Coronary artery (tissue), 2 donors: ENCODE measurements around the gene ARSI.
A peak's percentile ranks its signal among the peaks of the same experiment; 100 is the strongest.

Experiments used
- DNase-seq: peaks from one replicate; pipeline ENCODE4 v3.0.0-alpha.2; 2017; ENCODE audit warnings: low spot score
- H3K27ac ChIP-seq, 2 donors: fragments of 200-600 bp; sonication (generic); one replicate each; pipeline ENCODE4 v1.5.1; 2016 to 2019
- H3K4me3 ChIP-seq: fragments of 200-600 bp; sonication (generic); 2 replicates; pipeline ENCODE4 v1.5.1; 2016; ENCODE audit warnings: mild to moderate bottlenecking, moderate library complexity
- TF ChIP-seq, protein P1 (sequence below): fragments of 200-600 bp; sonication (generic); IDR thresholded peaks from one replicate; pipeline ENCODE4 v1.5.1; 2019; ENCODE audit warnings: antibody characterized with exemption

Gene ARSI

GRCh38 chr5:150303660-150304386, 1.1 kb upstream of the ARSI start:
- TF ChIP-seq, protein P1, sequence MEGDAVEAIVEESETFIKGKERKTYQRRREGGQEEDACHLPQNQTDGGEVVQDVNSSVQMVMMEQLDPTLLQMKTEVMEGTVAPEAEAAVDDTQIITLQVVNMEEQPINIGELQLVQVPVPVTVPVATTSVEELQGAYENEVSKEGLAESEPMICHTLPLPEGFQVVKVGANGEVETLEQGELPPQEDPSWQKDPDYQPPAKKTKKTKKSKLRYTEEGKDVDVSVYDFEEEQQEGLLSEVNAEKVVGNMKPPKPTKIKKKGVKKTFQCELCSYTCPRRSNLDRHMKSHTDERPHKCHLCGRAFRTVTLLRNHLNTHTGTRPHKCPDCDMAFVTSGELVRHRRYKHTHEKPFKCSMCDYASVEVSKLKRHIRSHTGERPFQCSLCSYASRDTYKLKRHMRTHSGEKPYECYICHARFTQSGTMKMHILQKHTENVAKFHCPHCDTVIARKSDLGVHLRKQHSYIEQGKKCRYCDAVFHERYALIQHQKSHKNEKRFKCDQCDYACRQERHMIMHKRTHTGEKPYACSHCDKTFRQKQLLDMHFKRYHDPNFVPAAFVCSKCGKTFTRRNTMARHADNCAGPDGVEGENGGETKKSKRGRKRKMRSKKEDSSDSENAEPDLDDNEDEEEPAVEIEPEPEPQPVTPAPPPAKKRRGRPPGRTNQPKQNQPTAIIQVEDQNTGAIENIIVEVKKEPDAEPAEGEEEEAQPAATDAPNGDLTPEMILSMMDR = no peak
- Histone ChIP-seq H3K4me3 (no peak overlapping the region), H3K27ac (peak overlapping the region; percentile 66 to 70)
- no peak for DNase-seq

DNA sequence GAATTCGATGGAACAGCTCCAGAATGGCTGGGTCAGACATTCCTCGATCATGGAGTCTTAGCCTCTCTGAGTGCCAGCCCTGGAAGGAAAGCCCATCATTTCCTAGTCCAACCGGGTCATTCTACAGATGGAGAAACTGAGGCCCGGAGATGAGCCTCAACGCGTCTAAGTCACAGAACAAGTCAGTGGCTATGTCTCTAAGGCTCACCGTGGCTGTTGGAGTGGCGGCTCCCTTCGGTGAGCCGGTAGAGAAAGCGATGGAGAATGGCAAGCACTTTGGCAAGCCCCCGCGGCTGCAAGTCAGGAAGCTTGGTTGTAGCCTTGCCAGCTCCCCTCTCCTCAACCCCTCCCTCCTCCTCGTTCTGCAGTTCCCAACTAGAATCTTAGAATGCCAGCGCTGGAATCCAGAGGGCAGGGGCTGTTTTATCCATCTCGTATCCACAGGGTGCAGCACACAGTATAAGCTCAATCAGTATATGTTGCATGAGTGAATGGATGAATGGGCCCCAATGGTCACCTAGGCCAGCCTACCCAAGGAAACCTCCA, 438 bp upstream of the ARSI start:
- Histone ChIP-seq H3K4me3 (peak overlapping the region; percentile 68), H3K27ac (peak overlapping the region; percentile 66 to 70)
- no peak for DNase-seq
- TF ChIP-seq, protein P1 = no peak

DNA sequence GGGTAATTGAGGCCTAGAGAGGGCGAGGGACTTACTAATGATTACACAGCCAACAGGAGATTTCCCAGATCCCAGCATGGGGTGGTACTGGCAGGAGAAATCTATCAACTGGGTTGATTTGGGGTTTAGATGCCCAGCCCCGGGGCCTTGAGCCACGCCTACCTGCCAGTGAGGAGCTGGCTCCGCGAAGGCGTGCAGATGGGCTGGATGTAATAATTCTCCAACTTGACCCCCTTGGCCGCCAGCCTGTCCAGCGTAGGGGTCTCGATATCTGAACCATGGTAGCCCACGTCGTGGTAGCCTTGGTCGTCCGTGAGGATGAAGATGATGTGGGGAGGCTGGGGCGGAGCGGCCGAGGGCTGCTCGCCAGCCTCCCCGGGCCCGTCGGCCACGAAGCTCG, 804 bp downstream of the ARSI start:
- Histone ChIP-seq H3K4me3 (peak overlapping the region; percentile 68), H3K27ac (peak overlapping the region in 1 of 2 donors; percentile 70)
- DNase-seq = no peak
- TF ChIP-seq, protein P1 = no peak

GRCh38 chr5:150301170-150301505, 1.6 kb downstream of the ARSI start:
- no peak for DNase-seq
- no peak overlapping the region for H3K27ac ChIP-seq
- TF ChIP-seq, protein P1 = no peak
- no peak overlapping the region for H3K4me3 ChIP-seq

DNA sequence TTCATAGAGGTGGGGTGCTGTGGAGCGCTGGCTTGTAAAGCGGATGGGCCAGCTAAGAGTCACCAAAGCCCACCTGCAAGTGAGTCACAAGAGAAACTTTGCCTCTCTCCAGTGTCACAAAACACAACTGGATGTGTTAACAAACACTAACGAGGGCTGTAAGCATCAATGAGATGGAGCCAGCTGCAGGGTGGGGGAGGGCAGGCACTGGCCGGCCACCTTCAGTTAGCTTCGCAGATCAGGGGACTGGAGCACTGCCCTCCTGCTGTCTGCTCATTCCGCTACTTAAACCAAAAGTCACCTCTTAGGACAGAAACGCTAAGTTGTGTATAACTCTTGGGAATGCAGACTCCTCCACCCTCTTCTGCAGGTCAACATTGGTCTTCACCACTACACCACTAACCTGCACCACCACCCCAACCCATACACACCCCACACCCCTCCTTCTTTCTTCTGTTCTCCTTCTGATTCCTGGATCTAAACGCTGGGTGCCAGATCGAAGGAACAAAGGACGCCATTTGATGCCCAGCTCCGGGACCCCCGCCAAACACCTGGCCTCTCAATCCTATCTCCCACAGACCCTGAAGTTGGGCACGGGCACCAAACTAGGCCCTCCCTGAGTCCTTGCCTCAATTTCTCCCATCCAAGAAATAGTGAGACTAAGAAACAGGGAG, 2.1 kb downstream of the ARSI start:
- TF ChIP-seq, protein P1 = no peak
- no peak overlapping the region for H3K27ac ChIP-seq

GRCh38 chr5:150299571-150300327, 3.0 kb downstream of the ARSI start:
- H3K27ac ChIP-seq = peak overlapping the region; percentile 45 to 65
- no peak overlapping the region for H3K4me3 ChIP-seq
- DNase-seq = no peak
- TF ChIP-seq, protein P1 = no peak

More for the DNA sequence above, 2.1 kb downstream of the ARSI start:
- no peak overlapping the region for H3K4me3 ChIP-seq
- DNase-seq = no peak
